Breast epithelium (tissue), 4 donors: ENCODE results near the gene VIT. TPM values are rescaled to one million over a fixed set of nuclear protein-coding genes. Genes with fewer than 3 reads are reported as not detected.

Experiments
- DNase-seq, 2 donors: peaks; one replicate each; pipeline ENCODE4 v3.0.0-alpha.2; 2019; ENCODE audit warnings: low spot score in 2 of 2
- H3K27ac ChIP-seq, 2 donors: fragments of 200-600 bp; sonication (generic) in 1 of 2; one replicate each; pipeline ENCODE4 v1.5.1; 2016 to 2019; ENCODE audit warnings: mild to moderate bottlenecking in 1 of 2
- H3K27me3 ChIP-seq, 2 donors: fragments of 200-600 bp; sonication (generic) in 1 of 2; one replicate each; pipeline versions ENCODE4 v1.5.1 to v1.6.0; 2017 to 2019; ENCODE audit warnings: control low read depth in 1 of 2, mild to moderate bottlenecking in 1 of 2
- H3K36me3 ChIP-seq: fragments of 200-600 bp; one replicate; pipeline ENCODE4 v1.5.1; 2019
- H3K4me1 ChIP-seq, 2 donors: fragments of 200-600 bp; sonication (generic); one replicate each; pipeline ENCODE4 v1.5.1; 2016 to 2019; ENCODE audit warnings: control low read depth in 1 of 2
- H3K4me3 ChIP-seq, 3 donors: fragments of 200-600 bp; sonication (generic); 1 replicate in 2 of 3; 2 replicates in 1 of 3; pipeline ENCODE4 v1.5.1; 2016 to 2019; ENCODE audit warnings: mild to moderate bottlenecking in 3 of 3, moderate library complexity in 2 of 3
- H3K9me3 ChIP-seq, 2 donors: fragments of 200-600 bp; sonication (generic) in 1 of 2; one replicate each; pipeline ENCODE4 v1.5.1; 2016 to 2019; ENCODE audit warnings: control low read depth in 1 of 2
- POLR2A ChIP-seq: fragments of 450-650 bp; IDR thresholded peaks from one replicate; pipeline ENCODE4 v1.6.1; 2016; ENCODE audit warnings: antibody characterized with exemption, mild to moderate bottlenecking, moderate library complexity
- POLR2AphosphoS5 ChIP-seq, 3 donors: sonication (generic); formaldehyde crosslinking; IDR thresholded peaks; one replicate each; pipeline ENCODE4 v1.6.1; 2017; ENCODE audit warnings: antibody characterized with exemption in 3 of 3
- intact Hi-C: fragments of 100-400 bp; cut with DNase I; formaldehyde crosslinking; loops from one replicate; pipeline ENCODE4 v1.15.1; 2023; ENCODE audit warnings: low total_unique reads
- total RNA-seq, 3 donors: library from RNA; depleted of rRNA; stranded (reverse); fragments of >200 nt; gene quantifications; one replicate each; pipeline ENCODE4 v1.1.0, GENCODE V29; 2016
- TF ChIP-seq, protein P1 (sequence below), 3 donors: fragments of 450-650 bp; IDR thresholded peaks; one replicate each; pipeline ENCODE4 v1.5.1; 2016 to 2017; ENCODE audit warnings: antibody characterized with exemption in 3 of 3, mild to moderate bottlenecking in 3 of 3, moderate library complexity in 3 of 3

Gene VIT
- total RNA-seq, 3 donors from 2014 or later: 7.9 to 136 (median 9.2) TPM

DNA sequence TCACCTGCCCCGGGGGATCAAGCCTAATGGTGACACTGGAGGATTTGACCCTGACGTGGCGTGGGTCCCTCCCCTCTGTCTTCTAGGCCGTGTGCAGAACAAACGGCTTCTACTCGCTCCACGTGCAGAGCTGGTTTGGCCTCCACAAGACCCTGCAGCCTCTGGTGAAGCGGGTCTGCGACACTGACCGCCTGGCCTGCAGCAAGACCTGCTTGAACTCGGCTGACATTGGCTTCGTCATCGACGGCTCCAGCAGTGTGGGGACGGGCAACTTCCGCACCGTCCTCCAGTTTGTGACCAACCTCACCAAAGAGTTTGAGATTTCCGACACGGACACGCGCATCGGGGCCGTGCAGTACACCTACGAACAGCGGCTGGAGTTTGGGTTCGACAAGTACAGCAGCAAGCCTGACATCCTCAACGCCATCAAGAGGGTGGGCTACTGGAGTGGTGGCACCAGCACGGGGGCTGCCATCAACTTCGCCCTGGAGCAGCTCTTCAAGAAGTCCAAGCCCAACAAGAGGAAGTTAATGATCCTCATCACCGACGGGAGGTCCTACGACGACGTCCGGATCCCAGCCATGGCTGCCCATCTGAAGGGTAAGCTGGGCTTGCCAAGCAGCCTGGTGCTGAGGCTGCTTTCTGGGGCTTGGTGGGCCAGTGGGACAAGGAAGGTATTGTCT is 112.0 kb downstream of the VIT start:
- H3K27ac ChIP-seq: no peak overlapping the region

DNA sequence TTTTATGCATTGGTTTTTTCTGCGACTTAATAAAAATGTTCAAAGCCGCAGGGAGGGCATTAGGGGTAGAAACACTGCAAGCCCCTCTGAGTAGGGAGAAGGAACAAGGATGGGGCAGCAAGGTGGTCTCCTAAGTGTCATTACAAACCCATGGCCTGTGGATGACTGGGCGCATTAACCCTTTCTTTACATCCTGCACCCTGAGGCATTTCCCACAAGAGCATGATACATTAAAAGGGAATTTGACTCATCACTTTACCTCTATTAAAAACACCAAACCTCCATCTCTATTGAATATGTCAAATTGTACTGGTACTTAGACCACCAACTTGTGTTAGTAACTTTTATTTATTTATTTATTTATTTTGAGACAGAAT is 112.5 kb downstream of the VIT start:
- H3K4me3 ChIP-seq: no peak overlapping the region
- TF ChIP-seq, protein P1, sequence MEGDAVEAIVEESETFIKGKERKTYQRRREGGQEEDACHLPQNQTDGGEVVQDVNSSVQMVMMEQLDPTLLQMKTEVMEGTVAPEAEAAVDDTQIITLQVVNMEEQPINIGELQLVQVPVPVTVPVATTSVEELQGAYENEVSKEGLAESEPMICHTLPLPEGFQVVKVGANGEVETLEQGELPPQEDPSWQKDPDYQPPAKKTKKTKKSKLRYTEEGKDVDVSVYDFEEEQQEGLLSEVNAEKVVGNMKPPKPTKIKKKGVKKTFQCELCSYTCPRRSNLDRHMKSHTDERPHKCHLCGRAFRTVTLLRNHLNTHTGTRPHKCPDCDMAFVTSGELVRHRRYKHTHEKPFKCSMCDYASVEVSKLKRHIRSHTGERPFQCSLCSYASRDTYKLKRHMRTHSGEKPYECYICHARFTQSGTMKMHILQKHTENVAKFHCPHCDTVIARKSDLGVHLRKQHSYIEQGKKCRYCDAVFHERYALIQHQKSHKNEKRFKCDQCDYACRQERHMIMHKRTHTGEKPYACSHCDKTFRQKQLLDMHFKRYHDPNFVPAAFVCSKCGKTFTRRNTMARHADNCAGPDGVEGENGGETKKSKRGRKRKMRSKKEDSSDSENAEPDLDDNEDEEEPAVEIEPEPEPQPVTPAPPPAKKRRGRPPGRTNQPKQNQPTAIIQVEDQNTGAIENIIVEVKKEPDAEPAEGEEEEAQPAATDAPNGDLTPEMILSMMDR (IDR thresholded peaks at IDR 0.05): no peak
- TF ChIP-seq POLR2A: no peak
- TF ChIP-seq POLR2AphosphoS5 (IDR thresholded peaks at IDR 0.05): no peak
- H3K36me3 ChIP-seq: no peaks in the 10 kb centered on the region
- H3K27me3 ChIP-seq: no peaks in the 10 kb centered on the region
- no peaks in the 10 kb centered on the region for H3K4me1 ChIP-seq
- H3K9me3 ChIP-seq: no peaks in the 10 kb centered on the region
- no peak overlapping the region for H3K27ac ChIP-seq
- intact Hi-C loops: no loop called here
- DNase-seq: no peak

More for the DNA sequence above, 112.0 kb downstream of the VIT start:
- TF ChIP-seq POLR2AphosphoS5 (IDR thresholded peaks at IDR 0.05) (no peak), POLR2A (no peak)
- TF ChIP-seq, protein P1 (IDR thresholded peaks at IDR 0.05): no peak
- Histone ChIP-seq H3K9me3 (no peaks in the 10 kb centered on the region), H3K4me1 (no peaks in the 10 kb centered on the region), H3K36me3 (no peaks in the 10 kb centered on the region), H3K27me3 (no peaks in the 10 kb centered on the region), H3K4me3 (no peak overlapping the region)
- no peak for DNase-seq
- intact Hi-C loops: no loop called here

DNA sequence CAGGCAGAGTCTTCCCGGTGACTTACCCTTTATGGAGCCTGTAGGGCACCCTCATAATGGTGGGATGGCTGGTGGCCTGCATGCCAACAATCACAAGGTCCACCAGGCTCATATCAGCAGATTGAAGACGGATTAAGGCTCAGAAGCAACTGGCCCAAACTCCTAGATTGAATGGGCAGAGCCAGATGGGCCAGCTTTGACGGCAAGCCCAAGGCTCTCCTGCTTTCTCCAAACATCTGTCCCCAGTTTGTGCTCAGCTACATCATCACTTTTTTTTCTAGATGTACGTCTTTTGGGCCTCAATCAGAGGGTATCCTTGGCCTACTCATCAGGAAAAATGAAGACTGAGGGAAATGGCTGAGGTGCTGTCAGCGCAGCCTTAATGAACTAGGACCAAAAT is 114.6 kb downstream of the VIT start:
- no peak overlapping the region for H3K4me3 ChIP-seq
- intact Hi-C loops: no loop called here
- H3K9me3 ChIP-seq: no peaks in the 10 kb centered on the region
- H3K27ac ChIP-seq: no peak overlapping the region
- TF ChIP-seq POLR2A: no peak
- TF ChIP-seq, protein P1 (IDR thresholded peaks at IDR 0.05): no peak
- H3K36me3 ChIP-seq: no peaks in the 10 kb centered on the region
- no peaks in the 10 kb centered on the region for H3K4me1 ChIP-seq
- no peaks in the 10 kb centered on the region for H3K27me3 ChIP-seq
- DNase-seq: no peak

DNA sequence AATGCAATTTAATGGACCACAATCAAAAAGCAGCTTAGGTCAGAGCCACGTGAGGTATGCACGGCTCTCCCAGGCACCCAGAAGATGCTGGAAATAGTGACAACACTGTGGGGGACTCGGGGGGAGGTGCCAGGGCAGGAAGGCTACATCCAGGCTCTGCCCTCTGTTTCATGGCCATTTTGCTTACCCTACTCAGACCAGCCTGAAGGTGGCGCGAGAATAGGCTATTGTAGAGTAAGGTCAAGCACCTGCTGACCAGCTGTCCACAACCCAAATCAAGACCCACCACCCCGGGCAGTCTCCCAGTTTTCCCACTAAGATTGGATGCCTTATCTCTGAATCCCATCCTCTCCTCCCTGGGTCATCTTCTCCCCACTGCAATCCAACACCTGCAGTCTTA is 115.7 kb downstream of the VIT start:
- Histone ChIP-seq H3K9me3 (no peaks in the 10 kb centered on the region), H3K36me3 (no peaks in the 10 kb centered on the region), H3K4me1 (no peaks in the 10 kb centered on the region), H3K27me3 (no peaks in the 10 kb centered on the region), H3K4me3 (no peak overlapping the region), H3K27ac (no peak overlapping the region)
- TF ChIP-seq, protein P1 (IDR thresholded peaks at IDR 0.05): no peak
- TF ChIP-seq POLR2A (no peak), POLR2AphosphoS5 (IDR thresholded peaks at IDR 0.05) (no peak)
- DNase-seq: no peak
- intact Hi-C loops: no loop called here

DNA sequence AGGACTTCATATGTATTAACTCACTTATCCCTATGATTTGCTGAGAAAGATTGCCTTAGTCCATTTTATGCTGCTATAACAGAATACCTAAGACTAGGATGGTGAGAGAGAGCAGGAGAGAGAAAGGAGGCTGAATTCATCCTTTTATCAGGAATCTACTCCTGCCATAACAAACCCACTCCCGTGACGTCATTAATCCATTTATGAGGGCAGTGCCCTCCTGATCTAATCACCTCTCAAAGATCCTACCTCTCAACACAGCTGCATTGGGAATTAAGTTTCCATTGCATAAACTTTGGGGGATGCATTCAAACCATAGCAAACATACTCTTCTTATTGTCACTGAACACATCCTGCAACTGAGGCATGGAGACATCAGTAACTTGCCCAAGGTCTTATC is 122.0 kb downstream of the VIT start:
- no peaks in the 10 kb centered on the region for H3K36me3 ChIP-seq
- H3K27me3 ChIP-seq: no peaks in the 10 kb centered on the region
- TF ChIP-seq, protein P1 (IDR thresholded peaks at IDR 0.05): no peak
- no peaks in the 10 kb centered on the region for H3K4me1 ChIP-seq
- intact Hi-C loops: no loop called here
- no peak overlapping the region for H3K4me3 ChIP-seq
- no peak for DNase-seq
- H3K27ac ChIP-seq: no peak overlapping the region
- no peaks in the 10 kb centered on the region for H3K9me3 ChIP-seq
